NCI-H526 treated with DMSO at 0.1 percent for 48 hours (cell line): Measurements from ENCODE around the gene SLC2A5.

Experiments
- DNase-seq: peaks from one replicate; lab custom pipeline; 2025; lab: John Stamatoyannopoulos, UW

Gene SLC2A5

DNA sequence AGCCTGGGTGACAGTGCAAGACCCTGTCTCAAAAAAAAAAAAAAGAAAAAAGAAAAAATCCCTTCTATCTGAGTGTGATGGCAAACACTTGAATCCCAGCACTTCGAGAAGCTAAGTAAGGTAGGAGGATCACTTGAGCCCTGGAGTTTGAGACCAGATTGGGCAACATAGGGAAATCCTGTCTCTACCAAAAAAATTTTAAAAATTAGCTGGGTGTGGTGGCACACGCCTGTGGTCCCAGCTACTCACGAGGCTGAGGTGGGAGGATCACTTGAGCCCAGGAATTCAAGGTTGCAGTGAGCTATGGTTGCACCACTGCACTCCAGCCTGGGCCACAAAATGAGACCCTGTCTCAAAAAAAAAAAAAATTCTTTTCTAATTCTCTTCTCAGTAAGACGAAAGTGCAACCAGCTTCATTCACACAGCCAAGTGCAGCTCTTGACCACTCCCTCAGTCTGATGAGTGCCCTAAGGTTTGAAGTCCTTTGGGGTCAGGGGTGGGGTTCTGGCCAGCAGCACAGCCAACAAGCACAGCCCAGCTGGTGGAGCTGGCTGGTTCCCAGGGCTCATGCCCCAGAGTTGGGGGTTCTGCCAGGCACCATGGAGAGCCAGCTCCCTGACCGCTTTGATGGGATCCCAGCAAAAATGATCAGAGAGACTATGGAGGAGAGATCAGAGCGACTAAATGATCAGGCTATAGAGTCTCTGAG is 8.0 kb downstream of the SLC2A5 start:
- DNase-seq = no peak

GRCh38 chr1:9059891-9060744 is 9.3 kb downstream of the SLC2A5 start:
- DNase-seq = no peak

- DNase-seq = no peak
Measured at GRCh38 chr1:9058465-9058864, 11.0 kb downstream of the SLC2A5 start.

DNA sequence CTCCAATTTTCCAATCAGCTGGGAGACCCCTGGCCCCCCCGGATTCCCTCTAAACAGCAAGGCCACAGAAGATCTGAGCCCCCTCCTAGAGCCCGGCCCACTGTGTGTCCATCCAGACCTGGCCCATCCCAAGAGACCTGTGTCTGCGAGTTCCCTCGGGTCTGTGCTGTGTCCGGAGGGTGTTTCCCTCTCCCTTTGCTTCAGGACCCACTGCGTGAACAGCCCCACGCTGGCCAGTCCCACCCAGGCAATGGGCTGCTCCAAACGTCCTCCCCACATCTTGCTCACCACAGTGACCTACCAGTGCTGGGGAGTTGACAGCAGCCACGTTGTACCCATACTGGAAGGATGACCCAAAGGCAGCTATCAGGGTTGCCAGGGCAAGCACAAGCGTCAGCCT is 11.6 kb downstream of the SLC2A5 start:
- DNase-seq = no peak

DNA sequence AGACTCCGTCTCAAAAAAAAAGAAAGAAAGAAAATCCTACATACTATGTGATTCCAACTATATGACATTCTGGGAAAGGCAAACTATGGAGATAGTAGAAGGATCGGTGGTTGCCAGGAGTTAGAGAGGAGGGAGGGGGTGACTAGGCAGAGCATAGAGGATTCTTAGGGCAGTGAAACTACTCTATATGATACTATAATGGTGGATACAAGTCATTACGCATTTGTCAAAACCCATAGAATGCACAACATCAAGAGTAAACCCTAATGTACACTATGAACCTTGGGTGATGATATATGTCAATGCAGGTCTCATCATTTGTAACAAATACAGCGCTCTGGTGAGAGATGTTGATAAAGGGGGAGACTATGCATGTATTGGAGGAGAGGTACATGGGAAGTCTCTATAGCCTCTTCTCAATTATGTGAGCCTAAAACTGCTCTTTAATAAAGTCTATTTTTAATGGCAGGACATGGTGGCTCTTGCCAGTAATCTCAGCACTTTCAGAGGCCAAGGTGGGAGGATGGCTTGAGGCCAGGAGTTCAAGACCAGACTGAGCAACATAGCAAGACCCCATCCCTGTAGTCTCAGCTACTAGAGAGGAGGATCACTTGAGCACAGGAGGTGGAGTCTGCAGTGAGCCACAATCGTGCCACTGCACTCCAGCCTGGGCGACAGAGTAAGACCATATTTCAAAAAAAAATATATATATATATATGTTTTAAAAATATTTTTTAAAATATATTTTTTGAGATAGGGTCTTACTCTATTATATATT is 17.0 kb downstream of the SLC2A5 start:
- DNase-seq = no peak

DNA sequence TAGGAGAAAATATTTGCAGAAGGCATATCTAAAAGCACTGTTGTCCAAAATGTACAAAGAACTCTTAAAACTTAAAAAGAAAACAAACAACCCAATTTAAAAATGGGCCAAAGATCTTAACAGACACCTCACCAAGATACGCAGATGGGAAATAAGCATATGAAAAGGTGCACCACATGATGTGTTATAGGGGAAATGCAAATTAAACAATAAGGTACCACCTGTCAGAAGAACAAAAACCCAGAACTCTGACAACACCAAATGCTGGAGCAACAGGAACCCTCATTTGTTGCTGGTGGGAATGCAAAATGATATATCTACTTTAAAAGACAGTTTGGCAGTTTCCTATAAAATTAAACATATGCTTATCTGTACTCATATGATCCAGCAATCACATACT is 18.1 kb downstream of the SLC2A5 start:
- DNase-seq = peak; percentile 4

DNA sequence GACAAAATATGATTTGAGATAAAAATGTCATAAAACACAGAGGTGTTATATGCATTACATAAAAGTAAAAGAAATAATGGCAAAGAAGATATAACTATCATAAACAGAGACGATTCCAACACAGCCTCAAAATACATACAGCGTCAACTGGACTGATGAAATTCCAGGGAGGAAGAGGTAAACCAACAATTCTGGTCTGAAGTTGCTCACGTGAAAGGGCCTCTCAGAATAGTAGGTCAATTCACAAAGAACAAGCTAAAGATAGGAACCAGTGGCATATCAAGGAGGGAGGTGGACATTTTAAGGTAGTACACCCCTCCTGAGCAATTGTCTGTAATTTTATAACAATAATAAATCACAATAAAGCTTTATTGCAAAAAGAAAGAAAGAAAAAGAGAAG is 18.6 kb downstream of the SLC2A5 start:
- no peak for DNase-seq

GRCh38 chr1:9048551-9048950 is 20.9 kb downstream of the SLC2A5 start:
- DNase-seq = no peak

- no peak for DNase-seq
Measured at GRCh38 chr1:9047019-9047418, 22.4 kb downstream of the SLC2A5 start.

DNA sequence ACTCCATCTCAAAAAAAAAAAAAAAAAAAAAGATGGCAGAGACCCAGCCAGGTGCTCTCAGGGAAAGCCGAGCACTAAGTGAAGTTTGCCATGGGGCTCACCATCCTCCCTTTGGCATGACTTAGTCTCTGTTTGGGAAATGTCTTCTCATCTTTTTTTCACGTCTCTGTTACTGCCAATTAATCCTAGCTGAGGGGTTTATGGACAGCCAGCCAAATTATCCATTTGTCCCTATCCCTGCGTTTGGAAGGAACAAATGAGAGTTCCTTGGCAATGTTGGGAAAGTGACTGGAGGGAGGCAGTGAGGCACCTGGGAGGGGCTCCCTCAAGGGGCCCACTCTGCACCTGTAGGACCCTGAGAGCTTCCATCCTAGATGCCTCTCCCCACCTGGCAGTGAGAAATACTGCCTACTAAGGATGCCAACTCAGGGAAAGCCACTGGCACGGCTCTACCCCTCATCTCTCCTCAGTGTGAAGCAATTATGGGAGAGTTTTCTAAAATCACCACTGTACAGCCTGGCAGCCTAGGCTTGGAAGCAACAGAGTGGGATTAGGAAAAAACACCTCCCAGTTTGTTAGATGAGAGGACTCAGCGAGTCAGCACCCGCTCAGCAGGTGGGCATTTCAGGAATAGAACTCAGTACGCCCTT is 23.4 kb downstream of the SLC2A5 start:
- no peak for DNase-seq

GRCh38 chr1:9044236-9044635 is 25.2 kb downstream of the SLC2A5 start:
- no peak for DNase-seq

DNA sequence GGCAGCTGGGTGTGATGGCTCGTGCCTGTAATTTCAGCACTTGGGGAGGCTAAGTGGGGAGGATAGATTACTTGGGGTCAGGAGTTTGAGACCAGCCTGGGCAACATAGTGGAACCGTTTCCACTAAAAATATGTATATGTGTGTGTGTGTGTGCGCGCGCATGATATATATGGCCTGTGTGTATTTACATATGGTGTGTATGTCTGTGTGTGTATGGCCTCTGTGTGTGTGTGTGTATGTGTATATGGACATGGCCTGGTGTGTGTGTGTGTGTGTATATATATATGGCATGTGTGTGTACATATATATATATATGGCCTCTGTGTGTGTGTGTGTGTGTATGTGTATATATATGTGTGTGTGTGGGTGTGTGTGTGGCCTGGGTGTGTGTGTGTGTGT is 27.2 kb downstream of the SLC2A5 start:
- no peak for DNase-seq

DNA sequence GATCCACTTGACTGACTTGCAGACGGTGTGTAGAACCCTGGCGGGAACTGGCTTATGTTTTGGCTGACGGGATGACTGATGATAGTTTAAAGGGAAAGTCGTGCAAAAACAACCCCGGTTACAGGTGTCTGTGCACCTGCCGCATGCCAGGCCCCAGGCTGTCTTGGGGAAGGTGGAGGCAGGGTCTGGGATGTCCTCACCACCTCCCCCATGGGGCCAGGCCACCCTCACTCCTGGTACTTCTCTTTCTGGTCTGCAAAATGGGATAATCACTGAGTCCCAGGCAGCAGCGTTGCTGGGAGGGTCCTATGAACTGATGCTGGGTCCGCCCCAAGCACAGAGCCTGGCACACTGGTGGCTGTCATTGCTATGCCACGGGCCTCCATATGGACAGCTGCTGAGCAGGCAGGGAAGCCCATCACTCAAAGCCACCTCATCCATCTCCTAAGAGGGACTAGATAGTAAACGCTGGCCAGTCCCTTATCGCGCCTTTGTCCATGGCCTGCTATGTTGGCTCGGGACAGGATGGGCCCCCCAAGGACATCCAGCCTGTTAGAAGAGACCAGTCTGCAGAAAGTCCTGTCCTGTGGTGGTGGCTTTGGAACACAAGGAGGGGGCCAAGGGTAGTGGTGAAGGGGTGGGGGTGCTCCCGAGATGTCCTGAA is 28.2 kb downstream of the SLC2A5 start:
- no peak for DNase-seq

DNA sequence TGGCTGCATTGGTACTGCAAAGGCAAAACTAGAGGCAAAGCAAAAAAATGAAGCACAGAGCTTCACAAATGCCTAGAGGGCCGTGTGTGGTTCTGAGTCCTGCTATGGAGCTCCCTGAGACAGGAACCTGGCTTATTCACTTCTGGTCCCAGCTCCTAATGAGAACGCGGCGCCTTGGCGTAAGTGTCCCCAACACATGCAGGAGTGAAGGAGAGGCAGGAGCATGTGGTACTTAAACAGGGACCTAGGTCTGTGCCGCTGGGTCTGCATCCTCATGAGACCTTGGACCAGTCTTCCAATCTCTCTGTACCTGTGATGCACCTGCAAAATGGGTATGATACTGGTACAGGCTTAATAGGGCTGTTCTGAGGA is 28.8 kb downstream of the SLC2A5 start:
- DNase-seq = no peak

DNA sequence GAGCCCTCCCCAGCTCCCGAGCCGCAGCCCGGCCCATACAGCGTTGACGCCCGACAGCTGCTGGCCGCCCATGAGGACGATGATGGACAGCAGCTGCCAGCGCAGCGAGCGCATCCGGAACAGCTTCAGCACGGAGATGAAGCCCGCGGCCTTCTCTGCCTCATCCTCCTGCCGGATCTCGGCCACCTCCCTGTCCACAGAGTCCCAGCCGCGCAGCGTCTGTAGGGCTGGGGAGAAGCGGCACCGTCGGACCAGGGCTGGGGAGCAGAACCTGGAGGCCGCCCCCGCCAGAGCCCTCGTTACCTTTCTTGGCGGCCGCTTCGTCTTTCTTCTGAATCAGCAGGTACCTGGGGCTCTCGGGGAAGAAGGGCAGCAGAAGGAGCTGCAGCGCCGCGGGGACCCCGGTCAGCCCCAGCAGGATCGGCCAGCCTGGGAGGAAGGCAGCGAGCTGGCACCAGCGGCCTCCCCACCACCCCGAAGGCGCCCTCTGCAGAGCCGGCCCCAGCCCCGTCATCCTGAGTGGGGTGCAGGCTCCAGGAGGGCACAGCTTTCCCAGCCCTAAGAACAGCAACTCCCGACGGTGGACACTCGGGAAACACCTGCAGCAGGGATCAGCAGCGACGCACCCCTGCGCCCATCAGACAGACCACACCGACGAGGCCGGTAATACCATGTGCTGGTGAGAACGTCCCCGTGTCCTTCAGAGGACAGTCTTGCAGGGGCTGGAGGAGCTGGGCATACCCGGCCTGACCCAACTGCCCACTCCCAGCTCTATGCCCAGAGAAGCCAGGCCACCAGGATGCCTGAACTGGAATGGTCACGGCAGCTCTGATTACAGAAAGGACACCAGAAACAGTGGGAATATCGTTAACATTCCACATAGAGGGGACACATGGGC is 29.4 kb downstream of the SLC2A5 start:
- no peak for DNase-seq

GRCh38 chr1:9038881-9039760 is 30.3 kb downstream of the SLC2A5 start:
- no peak for DNase-seq

DNA sequence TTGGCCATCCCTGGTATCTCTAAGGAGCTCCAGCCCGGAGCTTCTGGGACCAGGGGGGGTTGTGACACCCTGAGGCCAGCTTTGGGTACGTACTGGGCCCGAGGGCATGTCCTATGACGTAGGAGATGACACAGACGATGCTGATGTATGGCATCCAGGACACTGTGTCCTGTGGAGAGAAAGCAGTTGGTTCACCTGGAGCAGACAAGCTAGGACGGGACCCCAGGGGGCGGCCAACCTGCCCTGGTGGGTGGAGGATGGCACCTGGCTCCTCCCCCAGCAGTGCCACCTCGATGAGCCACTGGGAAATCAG is 31.1 kb downstream of the SLC2A5 start:
- DNase-seq = no peak

- no peak for DNase-seq
Measured at GRCh38 chr1:9037476-9038337, 31.7 kb downstream of the SLC2A5 start.

DNA sequence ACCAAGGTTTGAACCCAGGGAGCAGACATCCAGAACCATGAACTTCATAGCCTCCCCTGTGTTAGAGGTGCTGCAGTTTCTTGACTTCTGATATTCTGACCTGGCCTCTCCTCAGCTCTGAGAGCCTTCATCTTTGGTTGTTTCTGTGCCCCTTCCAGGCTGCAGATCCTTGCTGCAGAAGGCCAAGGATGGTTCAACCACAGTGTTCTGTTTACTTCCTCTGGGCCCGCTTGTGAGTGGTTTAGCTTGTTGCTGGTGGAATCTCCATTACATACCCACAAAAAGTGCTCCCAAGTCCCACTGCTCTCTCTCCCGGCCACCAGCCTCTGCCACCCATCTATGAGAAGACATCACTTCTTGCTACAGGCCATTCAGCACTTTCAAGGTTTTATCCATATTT is 34.2 kb downstream of the SLC2A5 start:
- DNase-seq = no peak
